Erythroblast (primary cell): ENCODE data around the gene ZNF467.

Source experiments
- GATA1 ChIP-seq: IDR thresholded peaks from 2 replicates; pipeline ENCODE4 v1.6.1; 2011; ENCODE audit warnings: low read depth, mild to moderate bottlenecking, control low read depth, low read length, moderate library complexity
- POLR2A ChIP-seq: IDR thresholded peaks from 2 replicates; pipeline ENCODE4 v1.6.1; 2011; ENCODE audit warnings: mild to moderate bottlenecking, low read length

DNA sequence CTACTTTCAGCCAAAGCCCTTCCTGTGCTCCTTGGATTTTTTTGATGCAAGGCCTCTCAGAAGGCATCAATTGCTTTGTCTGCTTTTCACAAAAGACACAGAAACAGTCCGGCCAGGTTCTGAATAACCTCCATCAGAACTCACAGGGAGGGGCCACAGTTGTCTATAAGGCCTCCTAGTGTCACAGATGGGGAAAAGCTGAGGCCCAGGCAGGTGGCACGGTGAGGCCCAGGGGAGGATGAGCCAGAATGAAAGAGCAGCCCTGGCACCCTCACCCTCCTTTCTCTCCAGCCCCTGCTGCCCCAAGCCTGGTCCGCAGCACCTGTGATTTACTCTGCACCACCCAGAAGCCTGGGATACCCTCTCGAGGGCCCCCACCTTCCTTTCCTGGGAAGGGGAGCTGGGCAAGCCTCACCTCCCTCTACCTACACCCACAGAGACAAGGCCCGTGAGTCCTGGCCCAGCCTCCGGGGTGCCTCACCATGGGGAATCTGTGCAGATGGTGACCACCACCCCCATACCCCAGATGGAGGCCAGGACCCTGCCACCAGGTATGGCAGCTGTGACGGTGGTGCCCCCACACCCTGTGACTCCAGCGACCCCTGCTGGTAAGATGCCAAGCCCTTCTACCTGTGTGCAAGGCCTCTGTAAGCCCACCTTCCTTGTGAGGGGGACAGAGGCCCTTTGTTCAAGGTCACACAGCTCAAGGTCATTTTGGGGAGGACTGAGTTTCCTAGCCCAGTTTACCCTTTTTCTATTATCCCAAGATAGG lies 26.2 kb upstream of the ZNF467 start:
- TF ChIP-seq POLR2A: no peak
- TF ChIP-seq GATA1: no peak
